ENCODE results near the gene MAPKAPK3. TPM values are rescaled to one million over a fixed set of nuclear protein-coding genes. Genes with fewer than 3 reads are reported as not detected.

Gene MAPKAPK3
- total RNA-seq, 1 experiment from 2014 or later = 53.9 TPM

GRCh38 chr3:50626401-50626800 lies 9.4 kb downstream of the MAPKAPK3 start:
- ChIA-PET CTCF (interaction anchor here (0.6 to 7.7 kb wide), 6 partner anchors 8 to 984 kb away, joined by 3 to 61 read pairs (median 6); partner anchors contain the start of gene MAPKAPK3), POLR2A (interaction anchor here (2.5 kb wide), 1 partner anchor 10 kb away, joined by 7 read pairs; the partner anchor contains the start of gene MAPKAPK3)
- Mint-ChIP-seq H3K27ac (ENCODE audit: low read depth, unreplicated experiment) (no peak overlapping the region), H3K9me3 (ENCODE audit: unreplicated experiment) (no peaks in the 10 kb centered on the region), H3K36me3 (ENCODE audit: insufficient read depth, unreplicated experiment) (peaks cover 14% of the 10 kb centered on the region), H3K27me3 (ENCODE audit: insufficient read depth, unreplicated experiment) (no peaks in the 10 kb centered on the region), H3K4me1 (ENCODE audit: insufficient read depth, unreplicated experiment) (peaks cover 30% of the 10 kb centered on the region), H3K4me3 (ENCODE audit: unreplicated experiment) (no peak overlapping the region)
- intact Hi-C loops (cut with micrococcal nuclease) = no loop called here
- TF ChIP-seq CTCF (IDR thresholded peaks at IDR 0.05; ENCODE audit: unreplicated experiment) = no peak
- DNase-seq (ENCODE audit: unreplicated experiment) = no peak
- no TSS peak for BruUV-seq (replicated peaks)

GRCh38 chr3:50627407-50628051 lies 10.6 kb downstream of the MAPKAPK3 start:
- H3K27ac Mint-ChIP-seq (ENCODE audit: low read depth, unreplicated experiment) = peak overlapping the region; percentile 73
- no TSS peak for BruUV-seq (replicated peaks)
- peaks cover 30% of the 10 kb centered on the region for H3K4me1 Mint-ChIP-seq (ENCODE audit: insufficient read depth, unreplicated experiment)
- ChIA-PET POLR2A (interaction anchor here (0.8 to 2.5 kb wide), 2 partner anchors 9 to 11 kb away, joined by 3 to 7 read pairs; partner anchors contain the start of gene MAPKAPK3), CTCF (interaction anchor here (0.7 to 7.7 kb wide), 11 partner anchors 9 to 745 kb away, joined by 3 to 61 read pairs (median 3); partner anchors contain the start of gene MAPKAPK3)
- peaks cover 19% of the 10 kb centered on the region for H3K36me3 Mint-ChIP-seq (ENCODE audit: insufficient read depth, unreplicated experiment)
- H3K4me3 Mint-ChIP-seq (ENCODE audit: unreplicated experiment) = no peak overlapping the region
- intact Hi-C loops (cut with micrococcal nuclease) = no loop called here
- H3K27me3 Mint-ChIP-seq (ENCODE audit: insufficient read depth, unreplicated experiment) = no peaks in the 10 kb centered on the region
- TF ChIP-seq CTCF (IDR thresholded peaks at IDR 0.05; ENCODE audit: unreplicated experiment) = peak; percentile 32
- DNase-seq (ENCODE audit: unreplicated experiment) = peak; percentile 78
- H3K9me3 Mint-ChIP-seq (ENCODE audit: unreplicated experiment) = no peaks in the 10 kb centered on the region

GRCh38 chr3:50628601-50629000 lies 11.7 kb downstream of the MAPKAPK3 start:
- Mint-ChIP-seq H3K4me1 (ENCODE audit: insufficient read depth, unreplicated experiment) (peaks cover 34% of the 10 kb centered on the region), H3K9me3 (ENCODE audit: unreplicated experiment) (no peaks in the 10 kb centered on the region), H3K36me3 (ENCODE audit: insufficient read depth, unreplicated experiment) (peaks cover 19% of the 10 kb centered on the region), H3K27ac (ENCODE audit: low read depth, unreplicated experiment) (no peak overlapping the region), H3K4me3 (ENCODE audit: unreplicated experiment) (no peak overlapping the region), H3K27me3 (ENCODE audit: insufficient read depth, unreplicated experiment) (no peaks in the 10 kb centered on the region)
- DNase-seq (ENCODE audit: unreplicated experiment) = no peak
- BruUV-seq (replicated peaks) = no TSS peak
- no peak for TF ChIP-seq CTCF (IDR thresholded peaks at IDR 0.05; ENCODE audit: unreplicated experiment)
- POLR2A ChIA-PET = interaction anchor here (0.8 to 2.5 kb wide), 2 partner anchors 12 to 1031 kb away, joined by 3 to 7 read pairs; partner anchors contain the start of gene MAPKAPK3
- intact Hi-C loops (cut with micrococcal nuclease) = no loop called here
- CTCF ChIA-PET = interaction anchor here (0.8 to 7.7 kb wide), 7 partner anchors 14 to 761 kb away, joined by 3 to 61 read pairs (median 3); partner anchors contain the start of gene MAPKAPK3

- ChIA-PET CTCF (interaction anchor here (1.4 to 7.7 kb wide), 2 partner anchors 16 to 81 kb away, joined by 4 to 61 read pairs; partner anchors contain the start of gene MAPKAPK3), POLR2A (no interaction called here)
- Mint-ChIP-seq H3K36me3 (ENCODE audit: insufficient read depth, unreplicated experiment) (peaks cover 21% of the 10 kb centered on the region), H3K9me3 (ENCODE audit: unreplicated experiment) (no peaks in the 10 kb centered on the region), H3K27ac (ENCODE audit: low read depth, unreplicated experiment) (no peak overlapping the region), H3K4me3 (ENCODE audit: unreplicated experiment) (no peak overlapping the region), H3K4me1 (ENCODE audit: insufficient read depth, unreplicated experiment) (peaks cover 25% of the 10 kb centered on the region), H3K27me3 (ENCODE audit: insufficient read depth, unreplicated experiment) (no peaks in the 10 kb centered on the region)
- no TSS peak for BruUV-seq (replicated peaks)
- intact Hi-C loops (cut with micrococcal nuclease) = no loop called here
- no peak for DNase-seq (ENCODE audit: unreplicated experiment)
- TF ChIP-seq CTCF (IDR thresholded peaks at IDR 0.05; ENCODE audit: unreplicated experiment) = no peak
Measured at GRCh38 chr3:50630394-50630793, 13.4 kb downstream of the MAPKAPK3 start.

Data from MCF 10A (cell line).